CD14-positive monocyte (primary cell): Measurements from ENCODE around the gene MAP3K20. TPM values are rescaled to one million over a fixed set of nuclear protein-coding genes. Genes with fewer than 3 reads are reported as not detected.

ENCODE experiments used
- DNase-seq, 3 donors: peaks; one replicate each; pipeline ENCODE4 v3.0.0-alpha.2; 2011 to 2022
- H2AFZ ChIP-seq: 2 replicates; pipeline ENCODE4 v1.6.0; 2012; ENCODE audit warnings: mild to moderate bottlenecking, low read depth, low read length, inconsistent platforms; ENCODE audit not compliant: insufficient read depth, poor library complexity, severe bottlenecking
- H3K27ac ChIP-seq, 2 donors: 1 replicate in 1 of 2; 2 replicates in 1 of 2; pipeline ENCODE4 v1.5.1; 2012 to 2013; ENCODE audit warnings: low read length in 2 of 2, control low read depth in 1 of 2, inconsistent platforms in 1 of 2, low read depth in 1 of 2, mild to moderate bottlenecking in 1 of 2
- H3K27me3 ChIP-seq, 2 donors: one replicate each; pipeline versions ENCODE4 v1.6.0 to v1.6.1; 2011 to 2013; ENCODE audit warnings: low read length in 2 of 2; ENCODE audit not compliant: control insufficient read depth in 2 of 2, insufficient read depth in 2 of 2
- H3K36me3 ChIP-seq, 2 donors: replicated peaks in 1 of 2; 1 replicate in 1 of 2; 2 replicates in 1 of 2; pipeline versions ENCODE4 v1.5.1 to v1.6.1; 2012 to 2013; ENCODE audit warnings: low read length in 2 of 2, control low read depth in 1 of 2, inconsistent platforms in 1 of 2, mild to moderate bottlenecking in 1 of 2; ENCODE audit not compliant: insufficient read depth in 2 of 2, control insufficient read depth in 1 of 2
- H3K4me1 ChIP-seq, 2 donors: 1 replicate in 1 of 2; 2 replicates in 1 of 2; pipeline versions ENCODE4 v1.5.1 to v1.6.1; 2012 to 2013; ENCODE audit warnings: low read length in 2 of 2, control low read depth in 1 of 2, inconsistent platforms in 1 of 2, mild to moderate bottlenecking in 1 of 2, moderate library complexity in 1 of 2; ENCODE audit not compliant: insufficient read depth in 2 of 2, control insufficient read depth in 1 of 2
- H3K4me2 ChIP-seq: replicated peaks from 2 replicates; pipeline ENCODE3; 2012; ENCODE audit warnings: low read length, moderate library complexity, mild to moderate bottlenecking; ENCODE audit not compliant: poor library complexity, severe bottlenecking; ENCODE audit errors: extremely low read depth
- H3K4me3 ChIP-seq, 3 experiments: fragments of 200-600 bp in 1 of 3; sonication (generic) in 1 of 3; replicated peaks in 1 of 3; 1 replicate in 2 of 3; 2 replicates in 1 of 3; pipeline ENCODE4 v1.5.1; 2011 to 2013; ENCODE audit warnings: low read length in 3 of 3, mild to moderate bottlenecking in 3 of 3, control low read depth in 2 of 3, low read depth in 2 of 3, inconsistent platforms in 1 of 3, moderate library complexity in 1 of 3
- H3K79me2 ChIP-seq: 2 replicates; pipeline ENCODE4 v1.6.0; 2012; ENCODE audit warnings: mild to moderate bottlenecking, control low read depth, inconsistent platforms, low read length, moderate library complexity; ENCODE audit not compliant: insufficient read depth
- H3K9ac ChIP-seq: 2 replicates; pipeline ENCODE4 v1.6.0; 2017; ENCODE audit warnings: low read length, mild to moderate bottlenecking; ENCODE audit not compliant: insufficient read depth, poor library complexity, severe bottlenecking
- H3K9me3 ChIP-seq, 2 donors: replicated peaks in 1 of 2; 1 replicate in 1 of 2; 2 replicates in 1 of 2; pipeline versions ENCODE4 v1.5.1 to v1.6.1; 2012 to 2013; ENCODE audit warnings: low read length in 2 of 2, control low read depth in 1 of 2; ENCODE audit not compliant: control insufficient read depth in 1 of 2, insufficient read depth in 1 of 2
- H4K20me1 ChIP-seq: 2 replicates; pipeline ENCODE4 v1.6.0; 2012; ENCODE audit warnings: mild to moderate bottlenecking, low read length, control low read depth, moderate library complexity; ENCODE audit not compliant: insufficient read depth
- H3K27ac Mint-ChIP-seq, 7 donors: one replicate each; pipeline ENCODE4 v1.8.0; 2020; ENCODE audit warnings: mild to moderate bottlenecking in 7 of 7, mixed read lengths in 7 of 7, moderate library complexity in 6 of 7, inconsistent platforms in 2 of 7
- H3K27me3 Mint-ChIP-seq, 3 donors: one replicate each; pipeline ENCODE4 v1.8.0; 2021 to 2022; ENCODE audit warnings: low read depth in 3 of 3, mild to moderate bottlenecking in 3 of 3, mixed read lengths in 3 of 3, moderate library complexity in 3 of 3, inconsistent platforms in 1 of 3
- H3K36me3 Mint-ChIP-seq, 2 donors: one replicate each; pipeline ENCODE4 v1.8.0; 2020; ENCODE audit warnings: mixed read lengths in 2 of 2, inconsistent platforms in 1 of 2, mild to moderate bottlenecking in 1 of 2
- H3K4me1 Mint-ChIP-seq: one replicate; pipeline ENCODE4 v1.8.0; 2020; ENCODE audit warnings: mild to moderate bottlenecking, mixed read lengths
- H3K4me3 Mint-ChIP-seq, 2 donors: one replicate each; pipeline ENCODE4 v1.8.0; 2020; ENCODE audit warnings: mild to moderate bottlenecking in 2 of 2, mixed read lengths in 2 of 2, moderate library complexity in 1 of 2
- H3K9me3 Mint-ChIP-seq, 7 donors: one replicate each; pipeline ENCODE4 v1.8.0; 2020 to 2022; ENCODE audit warnings: mixed read lengths in 7 of 7, mild to moderate bottlenecking in 6 of 7, moderate library complexity in 6 of 7, inconsistent platforms in 2 of 7
- WGBS: methylation state at CpG from one replicate; pipeline ENCODE4 v1.1.5; 2013; ENCODE audit warnings: missing lambda C conversion rate; ENCODE audit not compliant: insufficient coverage; 5-methylcytosine and 5-hydroxymethylcytosine counted together
- intact Hi-C, 2 donors: fragments of 100-400 bp; cut with micrococcal nuclease; formaldehyde crosslinking; loops; one replicate each; pipeline versions ENCODE4 v1.15.0 to v1.15.1; 2023
- polyA plus RNA-seq, 3 donors: library from polyadenylated mRNA; depleted of rRNA in 1 of 3; unstranded in 2 of 3; stranded (reverse) in 1 of 3; fragments of 300-500 nt in 2 of 3; fragments of >200 nt in 1 of 3; fragmentation: Illumina TruSeq in 2 of 3; gene quantifications; 1 replicate in 2 of 3; 2 replicates in 1 of 3; pipeline ENCODE4 v1.2.3, GENCODE V29; 2012 to 2021
- TF ChIP-seq, protein P1 (sequence below): fragments of 200-600 bp; IDR thresholded peaks from one replicate; pipeline ENCODE4 v1.8.0; 2022; ENCODE audit warnings: antibody characterized with exemption, mild to moderate bottlenecking

Gene MAP3K20
- polyA plus RNA-seq, 3 donors: 14.3 to 30.7 (median 21.6) TPM

- Histone ChIP-seq H3K27ac (no peak overlapping the region), H3K9me3 (no peaks in the 10 kb centered on the region), H3K79me2 (no peaks in the 10 kb centered on the region), H3K9ac (no peak overlapping the region), H4K20me1 (no peaks in the 10 kb centered on the region), H2AFZ (no peak overlapping the region), H3K4me2 (no peak overlapping the region), H3K27me3 (no peaks in the 10 kb centered on the region), H3K36me3 (peaks cover 3 to 39% of the 10 kb centered on the region in 2 donors), H3K4me3 (no peak overlapping the region), H3K4me1 (no peaks in the 10 kb centered on the region)
- Mint-ChIP-seq H3K27me3 (peaks cover 0 to 2% (median 0%) of the 10 kb centered on the region in 3 donors), H3K27ac (no peak overlapping the region), H3K4me1 (no peaks in the 10 kb centered on the region), H3K36me3 (peaks cover 35 to 46% of the 10 kb centered on the region in 2 donors), H3K9me3 (no peaks in the 10 kb centered on the region), H3K4me3 (no peak overlapping the region)
- WGBS: no CpG with 5 or more reads among the region's 2 CpGs
- intact Hi-C loops: no loop called here
- TF ChIP-seq, protein P1, sequence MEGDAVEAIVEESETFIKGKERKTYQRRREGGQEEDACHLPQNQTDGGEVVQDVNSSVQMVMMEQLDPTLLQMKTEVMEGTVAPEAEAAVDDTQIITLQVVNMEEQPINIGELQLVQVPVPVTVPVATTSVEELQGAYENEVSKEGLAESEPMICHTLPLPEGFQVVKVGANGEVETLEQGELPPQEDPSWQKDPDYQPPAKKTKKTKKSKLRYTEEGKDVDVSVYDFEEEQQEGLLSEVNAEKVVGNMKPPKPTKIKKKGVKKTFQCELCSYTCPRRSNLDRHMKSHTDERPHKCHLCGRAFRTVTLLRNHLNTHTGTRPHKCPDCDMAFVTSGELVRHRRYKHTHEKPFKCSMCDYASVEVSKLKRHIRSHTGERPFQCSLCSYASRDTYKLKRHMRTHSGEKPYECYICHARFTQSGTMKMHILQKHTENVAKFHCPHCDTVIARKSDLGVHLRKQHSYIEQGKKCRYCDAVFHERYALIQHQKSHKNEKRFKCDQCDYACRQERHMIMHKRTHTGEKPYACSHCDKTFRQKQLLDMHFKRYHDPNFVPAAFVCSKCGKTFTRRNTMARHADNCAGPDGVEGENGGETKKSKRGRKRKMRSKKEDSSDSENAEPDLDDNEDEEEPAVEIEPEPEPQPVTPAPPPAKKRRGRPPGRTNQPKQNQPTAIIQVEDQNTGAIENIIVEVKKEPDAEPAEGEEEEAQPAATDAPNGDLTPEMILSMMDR: no peak
- DNase-seq: no peak
Observed at GRCh38 chr2:173251225-173251624, 175.6 kb downstream of the MAP3K20 start.

DNA sequence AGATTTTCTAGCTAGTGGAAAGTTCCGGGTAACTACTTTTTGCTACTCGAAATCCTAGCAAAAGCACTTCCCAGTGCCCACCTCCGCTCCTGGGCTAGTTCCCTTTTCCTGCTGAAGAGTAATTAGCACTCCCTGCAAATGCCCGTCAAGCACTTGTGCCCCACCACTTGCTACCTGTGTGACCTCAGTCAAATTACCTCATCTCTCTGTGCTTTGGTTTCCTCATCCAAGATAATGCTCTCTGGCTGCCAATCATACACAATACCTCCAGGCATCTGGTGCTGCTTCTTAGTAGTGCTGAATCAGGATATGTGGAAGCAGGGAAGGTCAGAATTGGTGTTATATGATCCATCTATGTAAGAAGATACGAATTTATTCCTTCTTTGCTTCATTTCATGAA is 176.9 kb downstream of the MAP3K20 start:
- peaks cover 35 to 43% of the 10 kb centered on the region in 2 donors for H3K36me3 Mint-ChIP-seq
- Histone ChIP-seq H3K27me3 (no peaks in the 10 kb centered on the region), H3K79me2 (no peaks in the 10 kb centered on the region), H3K27ac (no peak overlapping the region), H2AFZ (no peak overlapping the region), H4K20me1 (no peaks in the 10 kb centered on the region), H3K9me3 (no peaks in the 10 kb centered on the region), H3K4me3 (no peak overlapping the region), H3K9ac (no peak overlapping the region), H3K4me1 (no peaks in the 10 kb centered on the region), H3K36me3 (peaks cover 3 to 29% of the 10 kb centered on the region in 2 donors), H3K4me2 (no peak overlapping the region)
- no peaks in the 10 kb centered on the region for H3K4me1 Mint-ChIP-seq
- intact Hi-C loops: no loop called here
- whole genome bisulfite sequencing: 96% methylated on average over 3 of the region's 5 CpGs
- no peaks in the 10 kb centered on the region for H3K9me3 Mint-ChIP-seq
- TF ChIP-seq, protein P1: no peak
- no peak for DNase-seq
- H3K4me3 Mint-ChIP-seq: no peak overlapping the region
- peaks cover 0 to 2% (median 0%) of the 10 kb centered on the region in 3 donors for H3K27me3 Mint-ChIP-seq
- no peak overlapping the region for H3K27ac Mint-ChIP-seq
